Superior temporal gyrus (tissue), 1 donor: ENCODE results near the gene IGFL1.
"Not testable (repeated sequence)": the region's sequence is repeated elsewhere in the genome, so short reads cannot be mapped to it uniquely, and the experiment has no call there.

Experiments
- DNase-seq: peaks from one replicate; pipeline ENCODE4 v3.0.0-alpha.2; 2016; ENCODE audit errors: extremely low spot score

Gene IGFL1

GRCh38 chr19:46221981-46222610, 7.4 kb upstream of the IGFL1 start:
- DNase-seq: no peak

GRCh38 chr19:46223787-46224186, 5.8 kb upstream of the IGFL1 start:
- DNase-seq: not testable (repeated sequence)

- no peak for DNase-seq
These were observed 4.8 kb upstream of the IGFL1 start for GRCh38 chr19:46224773-46225172.

GRCh38 chr19:46225558-46226004, 4.0 kb upstream of the IGFL1 start:
- no peak for DNase-seq

- no peak for DNase-seq
These were observed 3.0 kb upstream of the IGFL1 start for GRCh38 chr19:46226438-46226973.

- DNase-seq: no peak
These were observed 2.5 kb downstream of the IGFL1 start for GRCh38 chr19:46232029-46232428.

GRCh38 chr19:46232468-46232867, 2.9 kb downstream of the IGFL1 start:
- no peak for DNase-seq

- DNase-seq: no peak
These were observed 3.5 kb downstream of the IGFL1 start for GRCh38 chr19:46232938-46233621.

- DNase-seq: not testable (repeated sequence)
These were observed 4.3 kb downstream of the IGFL1 start for GRCh38 chr19:46233871-46234270.

- DNase-seq: not testable (repeated sequence)
These were observed 8.6 kb downstream of the IGFL1 start for GRCh38 chr19:46238141-46238540.

- no peak for DNase-seq
These were observed 9.9 kb downstream of the IGFL1 start for GRCh38 chr19:46239193-46240024.

GRCh38 chr19:46240693-46241092, 11.2 kb downstream of the IGFL1 start:
- no peak for DNase-seq

- DNase-seq: no peak
These were observed 12.1 kb downstream of the IGFL1 start for GRCh38 chr19:46241626-46242025.

GRCh38 chr19:46243081-46243654, 13.6 kb downstream of the IGFL1 start:
- not testable (repeated sequence) for DNase-seq

GRCh38 chr19:46250076-46250735, 20.7 kb downstream of the IGFL1 start:
- no peak for DNase-seq

GRCh38 chr19:46251416-46251815, 21.9 kb downstream of the IGFL1 start:
- no peak for DNase-seq

- no peak for DNase-seq
These were observed 25.2 kb downstream of the IGFL1 start for GRCh38 chr19:46254776-46255175.

- DNase-seq: no peak
These were observed 27.3 kb downstream of the IGFL1 start for GRCh38 chr19:46256855-46257254.

GRCh38 chr19:46261501-46261900, 32.0 kb downstream of the IGFL1 start:
- not testable (repeated sequence) for DNase-seq

- DNase-seq: not testable (repeated sequence)
These were observed 33.2 kb downstream of the IGFL1 start for GRCh38 chr19:46262684-46263296.

- DNase-seq: not testable (repeated sequence)
These were observed 35.3 kb downstream of the IGFL1 start for GRCh38 chr19:46264801-46265200.
